Right atrium auricular region (tissue), 2 donors: ENCODE data around the gene TXNL4A. TPM values are rescaled to one million over a fixed set of nuclear protein-coding genes. Genes with fewer than 3 reads are reported as not detected.

ENCODE experiments used
- DNase-seq: peaks from one replicate; pipeline ENCODE4 v3.0.0-alpha.2; 2019; ENCODE audit warnings: low spot score
- H3K27ac ChIP-seq, 2 donors: fragments of 200-600 bp; sonication (generic); 1 replicate in 1 of 2; 2 replicates in 1 of 2; pipeline ENCODE4 v1.5.1; 2016 to 2019
- H3K27me3 ChIP-seq, 2 donors: fragments of 200-600 bp; sonication (generic); one replicate each; pipeline versions ENCODE4 v1.5.1 to v1.6.0; 2017 to 2019
- H3K36me3 ChIP-seq: fragments of 200-600 bp; sonication (generic); one replicate; pipeline ENCODE4 v1.5.1; 2016
- H3K4me1 ChIP-seq, 2 donors: fragments of 200-600 bp; sonication (generic); one replicate each; pipeline versions ENCODE4 v1.5.1 to v1.6.0; 2017 to 2019
- H3K4me3 ChIP-seq, 2 donors: fragments of 200-600 bp; sonication (generic); 1 replicate in 1 of 2; 2 replicates in 1 of 2; pipeline ENCODE4 v1.5.1; 2017 to 2019; ENCODE audit warnings: mild to moderate bottlenecking in 1 of 2, moderate library complexity in 1 of 2
- H3K9me3 ChIP-seq, 2 donors: fragments of 200-600 bp; sonication (generic); one replicate each; pipeline ENCODE4 v1.5.1; 2019
- CTCF ChIP-seq, 2 donors: fragments of 200-600 bp; sonication (generic); IDR thresholded peaks; one replicate each; pipeline ENCODE4 v1.5.1; 2019; ENCODE audit warnings: antibody characterized with exemption in 2 of 2
- total RNA-seq, 2 donors: library from RNA; depleted of rRNA; stranded (reverse); fragments of >200 nt; gene quantifications; one replicate each; pipeline ENCODE4 v1.1.0, GENCODE V29; 2016

Gene TXNL4A
- total RNA-seq, 2 donors from 2014 or later = 20.8 to 37.5 TPM

- Histone ChIP-seq H3K4me3 (no peak overlapping the region), H3K27ac (no peak overlapping the region), H3K36me3 (peaks cover 21% of the 10 kb centered on the region), H3K9me3 (peaks cover 0 to 23% of the 10 kb centered on the region in 2 donors), H3K4me1 (peaks cover 0 to 24% of the 10 kb centered on the region in 2 donors), H3K27me3 (no peaks in the 10 kb centered on the region)
- DNase-seq = no peak
- TF ChIP-seq CTCF (IDR thresholded peaks at IDR 0.05) = no peak
Measured at GRCh38 chr18:79935925-79936324, 52.4 kb downstream of the TXNL4A start.

GRCh38 chr18:79935499-79935898 lies 52.9 kb downstream of the TXNL4A start:
- DNase-seq = no peak

GRCh38 chr18:79935098-79935480 lies 53.3 kb downstream of the TXNL4A start:
- peaks cover 14% of the 10 kb centered on the region for H3K36me3 ChIP-seq
- peaks cover 0 to 32% of the 10 kb centered on the region in 2 donors for H3K9me3 ChIP-seq
- no peak for DNase-seq
- no peak for TF ChIP-seq CTCF (IDR thresholded peaks at IDR 0.05)
- no peaks in the 10 kb centered on the region for H3K27me3 ChIP-seq
- H3K4me1 ChIP-seq = peaks cover 0 to 24% of the 10 kb centered on the region in 2 donors
- H3K4me3 ChIP-seq = no peak overlapping the region
- H3K27ac ChIP-seq = no peak overlapping the region

More at GRCh38 chr18:79935499-79935898, 52.9 kb downstream of the TXNL4A start:
- no peak overlapping the region for H3K4me3 ChIP-seq
- TF ChIP-seq CTCF (IDR thresholded peaks at IDR 0.05) = no peak
- peaks cover 0 to 27% of the 10 kb centered on the region in 2 donors for H3K9me3 ChIP-seq
- no peaks in the 10 kb centered on the region for H3K27me3 ChIP-seq
- H3K36me3 ChIP-seq = peaks cover 17% of the 10 kb centered on the region
- peaks cover 0 to 24% of the 10 kb centered on the region in 2 donors for H3K4me1 ChIP-seq
- no peak overlapping the region for H3K27ac ChIP-seq

- Histone ChIP-seq H3K9me3 (peaks cover 0 to 37% of the 10 kb centered on the region in 2 donors), H3K27ac (peak overlapping the region in 1 of 2 donors; percentile 52), H3K36me3 (peaks cover 17% of the 10 kb centered on the region), H3K4me3 (no peak overlapping the region), H3K27me3 (no peaks in the 10 kb centered on the region), H3K4me1 (peaks cover 0 to 23% of the 10 kb centered on the region in 2 donors)
- DNase-seq = no peak
- TF ChIP-seq CTCF (IDR thresholded peaks at IDR 0.05) = peak in 1 of 2 donors; percentile 38
Measured at GRCh38 chr18:79934311-79935097, 53.9 kb downstream of the TXNL4A start.

GRCh38 chr18:79933765-79934164 lies 54.6 kb downstream of the TXNL4A start:
- H3K27me3 ChIP-seq = no peaks in the 10 kb centered on the region
- H3K9me3 ChIP-seq = peaks cover 0 to 45% of the 10 kb centered on the region in 2 donors
- H3K27ac ChIP-seq = peak overlapping the region in 1 of 2 donors; percentile 52
- no peak overlapping the region for H3K4me3 ChIP-seq
- no peak for DNase-seq
- H3K36me3 ChIP-seq = peaks cover 25% of the 10 kb centered on the region
- peak in 1 of 2 donors; percentile 11 for TF ChIP-seq CTCF (IDR thresholded peaks at IDR 0.05)
- peaks cover 0 to 17% of the 10 kb centered on the region in 2 donors for H3K4me1 ChIP-seq
